Transverse colon (tissue), 4 donors: ENCODE measurements around the gene ITGB5. TPM values are rescaled to one million over a fixed set of nuclear protein-coding genes. Genes with fewer than 3 reads are reported as not detected.

Experiments used
- DNase-seq: peaks from one replicate; pipeline ENCODE4 v3.0.0-alpha.2; 2019
- H3K27ac ChIP-seq, 4 donors: fragments of 200-600 bp; sonication (generic); 2 replicates each; pipeline ENCODE4 v1.5.1; 2016 to 2018; ENCODE audit warnings: inconsistent platforms in 4 of 4
- H3K27me3 ChIP-seq: fragments of 200-600 bp; sonication (generic); 2 replicates; pipeline ENCODE4 v1.5.1; 2017; ENCODE audit warnings: inconsistent platforms
- H3K36me3 ChIP-seq, 4 donors: fragments of 200-600 bp; sonication (generic); 2 replicates each; pipeline ENCODE4 v1.5.1; 2017 to 2019; ENCODE audit warnings: inconsistent platforms in 4 of 4
- H3K4me1 ChIP-seq, 4 donors: fragments of 200-600 bp; sonication (generic); 2 replicates each; pipeline ENCODE4 v1.5.1; 2017 to 2020; ENCODE audit warnings: inconsistent platforms in 4 of 4
- H3K4me3 ChIP-seq, 4 donors: fragments of 200-600 bp; sonication (generic); 1 replicate in 1 of 4; 2 replicates in 3 of 4; pipeline versions ENCODE4 v1.5.1 to v1.6.1; 2017 to 2019; ENCODE audit warnings: inconsistent platforms in 4 of 4
- H3K9me3 ChIP-seq, 2 donors: fragments of 200-600 bp; sonication (generic); 2 replicates each; pipeline ENCODE4 v1.5.1; 2017 to 2019; ENCODE audit warnings: inconsistent platforms in 2 of 2
- CTCF ChIP-seq, 5 experiments: fragments of 200-600 bp in 3 of 5; fragments of 450-650 bp in 2 of 5; sonication (generic) in 3 of 5; IDR thresholded peaks; 1 replicate in 2 of 5; 2 replicates in 3 of 5; pipeline ENCODE4 v1.5.1; 2016 to 2017; ENCODE audit warnings: antibody characterized with exemption in 5 of 5, inconsistent platforms in 3 of 5, mild to moderate bottlenecking in 2 of 5, moderate library complexity in 1 of 5
- EP300 ChIP-seq: sonication (generic); formaldehyde crosslinking; IDR thresholded peaks from one replicate; pipeline ENCODE4 v1.6.1; 2017; ENCODE audit warnings: antibody characterized with exemption, low read depth
- POLR2A ChIP-seq: fragments of 450-650 bp; IDR thresholded peaks from one replicate; pipeline ENCODE4 v1.6.1; 2016; ENCODE audit warnings: antibody characterized with exemption, mild to moderate bottlenecking, moderate library complexity
- POLR2AphosphoS5 ChIP-seq, 3 donors: sonication (generic); formaldehyde crosslinking; IDR thresholded peaks; one replicate each; pipeline ENCODE4 v1.6.1; 2016; ENCODE audit warnings: antibody characterized with exemption in 3 of 3
- WGBS, 2 donors: methylation state at CpG; one replicate each; pipeline ENCODE4 v1.1.5; 2018; ENCODE audit warnings: low coverage in 1 of 2; 5-methylcytosine and 5-hydroxymethylcytosine counted together
- in situ Hi-C, 4 donors: fragments of 200-750 bp; cut with MboI; loops; one replicate each; pipeline versions ENCODE4 v1.15.0 to v1.15.1; 2017; ENCODE audit warnings: low sequenced_read_pairs in 3 of 4, low pct_ligation_motif_present in 1 of 4, low pct_unique_long_range_greater_than_20kb in 1 of 4
- intact Hi-C: fragments of 100-400 bp; cut with DNase I; formaldehyde crosslinking; loops from one replicate; pipeline ENCODE4 v1.15.1; 2023; ENCODE audit warnings: low total_unique reads
- total RNA-seq, 4 donors: library from RNA; depleted of rRNA; stranded (reverse); fragments of >200 nt; gene quantifications; one replicate each; pipeline ENCODE4 v1.1.0, GENCODE V29; 2016

ITGB5 gene
- total RNA-seq, 4 donors from 2014 or later, result 62.8 to 572 (median 105) TPM

DNA sequence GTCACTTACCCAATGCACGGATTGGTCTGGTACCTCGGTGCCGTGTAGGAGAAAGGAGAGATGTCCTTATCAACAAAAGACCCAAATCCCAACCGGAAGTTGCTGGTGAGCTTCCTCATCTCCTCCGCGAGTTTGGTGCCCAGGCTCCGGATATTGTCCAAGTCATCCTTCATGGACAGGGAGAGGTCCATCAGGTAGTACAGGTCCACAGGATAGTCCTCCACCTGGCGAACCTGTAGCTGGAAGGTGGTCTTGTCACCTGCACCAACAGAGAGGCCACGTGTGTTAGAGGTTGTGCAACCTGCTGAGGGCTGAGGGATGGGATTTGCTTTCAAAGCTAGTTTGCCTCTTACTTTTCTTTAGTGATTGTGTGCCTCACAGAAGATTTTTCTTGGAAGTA, 38.9 kb downstream of the ITGB5 start:
- 91% methylated on average over 9 of the region's 9 CpGs; no CpG with 5 or more reads in 1 of the 2 donors for WGBS, 2 donors
- Histone ChIP-seq H3K36me3 (no peaks in the 10 kb centered on the region), H3K4me1 (peaks cover 17 to 27% (median 20%) of the 10 kb centered on the region in 4 donors), H3K4me3 (no peak overlapping the region), H3K9me3 (no peaks in the 10 kb centered on the region), H3K27me3 (no peaks in the 10 kb centered on the region), H3K27ac (no peak overlapping the region)
- intact Hi-C loops, result no loop called here
- no peak for DNase-seq
- TF ChIP-seq CTCF (IDR thresholded peaks at IDR 0.05) (no peak), EP300 (no peak), POLR2A (no peak), POLR2AphosphoS5 (IDR thresholded peaks at IDR 0.05) (no peak)
- in situ Hi-C loops, result no loop called here

- H3K27ac ChIP-seq, result no peak overlapping the region
- no peaks in the 10 kb centered on the region for H3K9me3 ChIP-seq
- TF ChIP-seq CTCF (IDR thresholded peaks at IDR 0.05), result no peak
- no peak for TF ChIP-seq EP300
- no peak for TF ChIP-seq POLR2AphosphoS5 (IDR thresholded peaks at IDR 0.05)
- TF ChIP-seq POLR2A, result no peak
- DNase-seq, result no peak
- H3K4me1 ChIP-seq, result peaks cover 17 to 27% (median 20%) of the 10 kb centered on the region in 4 donors
- H3K27me3 ChIP-seq, result no peaks in the 10 kb centered on the region
- in situ Hi-C loops (no loop called here), intact Hi-C loops (no loop called here)
- no peak overlapping the region for H3K4me3 ChIP-seq
- no peaks in the 10 kb centered on the region for H3K36me3 ChIP-seq
- WGBS, 2 donors, result 76 to 85% methylated on average over 2 of the region's 2 CpGs
Observed at GRCh38 chr3:124847863-124848262, 39.3 kb downstream of the ITGB5 start.

GRCh38 chr3:124847051-124847450, 40.1 kb downstream of the ITGB5 start:
- 63% methylated on average over 1 of the region's 1 CpG; no CpG with 5 or more reads in 1 of the 2 donors for WGBS, 2 donors
- no peak for DNase-seq
- Histone ChIP-seq H3K27ac (no peak overlapping the region), H3K27me3 (no peaks in the 10 kb centered on the region), H3K4me1 (peaks cover 17 to 27% (median 20%) of the 10 kb centered on the region in 4 donors), H3K36me3 (no peaks in the 10 kb centered on the region), H3K9me3 (no peaks in the 10 kb centered on the region), H3K4me3 (no peak overlapping the region)
- intact Hi-C loops (no loop called here), in situ Hi-C loops (no loop called here)
- TF ChIP-seq EP300 (no peak), POLR2A (no peak), CTCF (IDR thresholded peaks at IDR 0.05) (no peak), POLR2AphosphoS5 (IDR thresholded peaks at IDR 0.05) (no peak)

DNA sequence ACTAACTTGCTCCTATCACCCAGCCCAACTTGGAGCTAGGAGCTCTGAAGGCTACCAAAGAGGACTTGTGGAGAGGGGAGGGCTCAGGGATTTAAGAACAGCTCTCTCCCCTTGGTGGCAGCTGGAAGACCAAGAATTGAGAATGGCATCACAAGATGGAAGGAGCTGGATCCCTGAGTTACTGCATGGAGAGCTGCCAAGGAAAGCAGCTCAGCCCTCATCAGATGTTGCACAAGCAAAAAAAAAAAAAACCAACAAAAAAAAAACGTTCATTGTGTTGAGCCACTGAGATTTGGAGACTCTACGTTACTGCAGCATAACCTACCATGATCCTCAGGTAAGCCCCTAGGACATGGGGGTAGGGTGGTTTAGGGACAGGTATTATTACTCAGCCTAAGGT, 41.0 kb downstream of the ITGB5 start:
- H3K36me3 ChIP-seq, result no peaks in the 10 kb centered on the region
- H3K27me3 ChIP-seq, result no peaks in the 10 kb centered on the region
- no peaks in the 10 kb centered on the region for H3K9me3 ChIP-seq
- in situ Hi-C loops, result no loop called here
- peaks cover 17 to 25% (median 20%) of the 10 kb centered on the region in 4 donors for H3K4me1 ChIP-seq
- 46 to 52% methylated on average over 2 of the region's 2 CpGs for WGBS, 2 donors
- no peak for TF ChIP-seq EP300
- no peak for TF ChIP-seq POLR2AphosphoS5 (IDR thresholded peaks at IDR 0.05)
- TF ChIP-seq CTCF (IDR thresholded peaks at IDR 0.05), result no peak
- no peak for TF ChIP-seq POLR2A
- H3K27ac ChIP-seq, result peak overlapping the region; percentile 78 to 88 (median 84)
- intact Hi-C loops, result no loop called here
- DNase-seq, result no peak
- no peak overlapping the region for H3K4me3 ChIP-seq
